ENCODE measurements around the gene GDF7.

Gene GDF7

GRCh38 chr2:20661421-20662307, 5.3 kb upstream of the GDF7 start:
- H3K4me3 ChIP-seq (ENCODE audit: low read depth, low read length) = no peak overlapping the region
- H3K36me3 ChIP-seq (ENCODE audit: control insufficient read depth, insufficient read depth, low read length) = no peaks in the 10 kb centered on the region
- H3K4me1 ChIP-seq = no peaks in the 10 kb centered on the region
- no peak overlapping the region for H2AFZ ChIP-seq
- H3K79me2 ChIP-seq = no peaks in the 10 kb centered on the region
- H3K9me3 ChIP-seq (ENCODE audit: control insufficient read depth, low read length) = no peaks in the 10 kb centered on the region
- no peaks in the 10 kb centered on the region for H3K27me3 ChIP-seq (ENCODE audit: control insufficient read depth, insufficient read depth, low read length)
- H3K9ac ChIP-seq = no peak overlapping the region
- peak; percentile 97 for TF ChIP-seq CTCF (IDR thresholded peaks at IDR 0.05)
- H3K27ac ChIP-seq = no peak overlapping the region
- no peak overlapping the region for H3K4me2 ChIP-seq (ENCODE audit: low read length)

- Histone ChIP-seq H3K4me2 (ENCODE audit: low read length) (no peak overlapping the region), H3K36me3 (ENCODE audit: control insufficient read depth, insufficient read depth, low read length) (no peaks in the 10 kb centered on the region), H3K79me2 (no peaks in the 10 kb centered on the region), H3K4me1 (no peaks in the 10 kb centered on the region), H3K9ac (no peak overlapping the region), H3K9me3 (ENCODE audit: control insufficient read depth, low read length) (no peaks in the 10 kb centered on the region), H3K4me3 (ENCODE audit: low read depth, low read length) (no peak overlapping the region), H3K27ac (no peak overlapping the region), H3K27me3 (ENCODE audit: control insufficient read depth, insufficient read depth, low read length) (no peaks in the 10 kb centered on the region), H2AFZ (no peak overlapping the region)
- no peak for TF ChIP-seq CTCF (IDR thresholded peaks at IDR 0.05)
Measured at GRCh38 chr2:20662308-20662937, 4.5 kb upstream of the GDF7 start.

GRCh38 chr2:20663196-20664070, 3.5 kb upstream of the GDF7 start:
- Histone ChIP-seq H3K27me3 (ENCODE audit: control insufficient read depth, insufficient read depth, low read length) (no peaks in the 10 kb centered on the region), H3K27ac (no peak overlapping the region), H3K4me2 (ENCODE audit: low read length) (no peak overlapping the region), H3K4me1 (peaks cover 3% of the 10 kb centered on the region), H3K36me3 (ENCODE audit: control insufficient read depth, insufficient read depth, low read length) (no peaks in the 10 kb centered on the region), H3K9me3 (ENCODE audit: control insufficient read depth, low read length) (no peaks in the 10 kb centered on the region), H3K9ac (no peak overlapping the region), H3K79me2 (no peaks in the 10 kb centered on the region), H3K4me3 (ENCODE audit: low read depth, low read length) (no peak overlapping the region), H2AFZ (no peak overlapping the region)
- TF ChIP-seq CTCF (IDR thresholded peaks at IDR 0.05) = no peak

GRCh38 chr2:20664071-20664390, 2.9 kb upstream of the GDF7 start:
- H3K27me3 ChIP-seq (ENCODE audit: control insufficient read depth, insufficient read depth, low read length) = no peaks in the 10 kb centered on the region
- no peak overlapping the region for H3K9ac ChIP-seq
- H3K36me3 ChIP-seq (ENCODE audit: control insufficient read depth, insufficient read depth, low read length) = no peaks in the 10 kb centered on the region
- H2AFZ ChIP-seq = no peak overlapping the region
- no peak for TF ChIP-seq CTCF (IDR thresholded peaks at IDR 0.05)
- H3K79me2 ChIP-seq = no peaks in the 10 kb centered on the region
- H3K4me3 ChIP-seq (ENCODE audit: low read depth, low read length) = no peak overlapping the region
- H3K4me1 ChIP-seq = peaks cover 3% of the 10 kb centered on the region
- H3K27ac ChIP-seq = no peak overlapping the region
- no peaks in the 10 kb centered on the region for H3K9me3 ChIP-seq (ENCODE audit: control insufficient read depth, low read length)
- no peak overlapping the region for H3K4me2 ChIP-seq (ENCODE audit: low read length)

Measured in parathyroid adenoma (tissue), 2 donors.